ENCODE measurements around the gene VARS1.

DNA sequence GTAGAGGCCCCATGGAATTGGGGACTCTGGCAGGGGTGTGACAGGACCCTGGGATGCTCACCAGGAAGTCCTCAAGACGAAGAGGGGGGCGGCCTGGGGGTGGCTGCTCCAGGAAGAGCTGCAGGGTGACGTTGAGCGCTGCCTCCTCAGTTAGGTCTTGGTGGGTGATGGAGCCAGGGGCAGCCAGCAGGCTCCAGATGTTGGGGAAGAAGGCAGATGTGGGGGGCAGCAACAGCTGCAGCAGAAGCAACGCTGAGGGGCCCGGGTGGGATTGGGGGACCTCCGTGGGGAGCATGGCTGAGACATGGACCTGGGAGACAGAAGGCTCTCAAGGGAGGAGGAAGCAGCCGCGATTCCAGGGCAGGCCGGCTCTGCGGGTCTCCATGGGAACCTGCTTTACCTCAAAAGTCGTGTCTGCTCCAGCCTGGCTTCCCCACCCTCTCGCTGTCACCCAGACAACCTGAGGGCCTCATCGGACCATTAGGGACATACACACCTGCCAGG is 19.0 kb downstream of the VARS1 start:
- TF ChIP-seq GATA2 (IDR thresholded peaks at IDR 0.05; ENCODE audit: low read depth, low read length) = no peak
- no peak for TF ChIP-seq GATA3 (IDR thresholded peaks at IDR 0.05; ENCODE audit: low read depth, low read length)
